K562 (cell line): ENCODE measurements around the gene FGF2. TPM values are rescaled to one million over a fixed set of nuclear protein-coding genes. Genes with fewer than 3 reads are reported as not detected.
A peak's percentile ranks its signal among the peaks of the same experiment; 100 is the strongest.

Experiments
- ATAC-seq: fragments of 200-7000 bp; cut with Tn5 transposase; 3 replicates; pipeline ENCODE4 v1.9.1; 2020; ENCODE audit warnings: moderate library complexity
- BruUV-seq: library from RNA; stranded (reverse); fragments of 400-500 nt; replicated peaks from 2 replicates; lab custom pipeline; 2021; lab: Mats Ljungman, UMichigan
- CTCF ChIA-PET: fragments of 300-600 bp; formaldehyde crosslinking; extraction: SDS; loops from one replicate; lab custom pipeline; 2021; ENCODE audit warnings: low intra/inter-chr PET ratio; lab: Yijun Ruan, JAX
- POLR2A ChIA-PET: fragments of 300-600, 350-650 bp; sonication (Branson Sonifier 250); formaldehyde crosslinking; extraction: SDS; loops from one replicate; lab custom pipeline; 2021; ENCODE audit warnings: antibody characterized with exemption, inconsistent platforms; lab: Yijun Ruan, JAX
- DNase-seq, 4 experiments: peaks; one replicate each; pipeline versions ENCODE4 v3.0.0 to v3.0.0-alpha.2; 2011 to 2018; ENCODE audit warnings: low spot score in 3 of 4, mixed read lengths in 3 of 4; ENCODE audit errors: extremely low read depth in 1 of 4
- FAIRE-seq: peaks from 2 replicates; lab custom pipeline; 2011; peaks lifted over from hg19 to GRCh38; lab: Jason Lieb, UNC
- H2AFZ ChIP-seq: 2 replicates; pipeline ENCODE4 v1.6.0; 2011; ENCODE audit warnings: low read depth, low read length, control low read depth, inconsistent platforms
- H3K27ac ChIP-seq: fragments of 200-600 bp; 3 replicates; pipeline ENCODE4 v1.8.0; 2011; ENCODE audit warnings: low read depth, mild to moderate bottlenecking, control low read depth, inconsistent platforms, low read length, moderate library complexity, mixed read lengths; ENCODE audit errors: extremely low read depth
- H3K27me3 ChIP-seq, 2 experiments: fragments of 300-600 bp in 1 of 2; 2 replicates in 1 of 2; 3 replicates in 1 of 2; pipeline versions ENCODE4 v1.6.0 to v1.8.0; 2011; ENCODE audit warnings: inconsistent platforms in 2 of 2, low read length in 2 of 2, mild to moderate bottlenecking in 1 of 2, mixed read lengths in 1 of 2, moderate library complexity in 1 of 2; ENCODE audit not compliant: control insufficient read depth in 2 of 2, insufficient read depth in 2 of 2
- H3K36me3 ChIP-seq: fragments of 300-600 bp; 3 replicates; pipeline ENCODE4 v1.8.0; 2011; ENCODE audit warnings: mild to moderate bottlenecking, low read length, inconsistent platforms; ENCODE audit not compliant: control insufficient read depth, insufficient read depth
- H3K4me1 ChIP-seq, 2 experiments: fragments of 200-600 bp in 1 of 2; replicated peaks in 1 of 2; 2 replicates in 1 of 2; 3 replicates in 1 of 2; pipeline versions ENCODE4 v1.5.1 to v1.8.0; 2011; ENCODE audit warnings: inconsistent platforms in 2 of 2, low read length in 2 of 2, mild to moderate bottlenecking in 1 of 2, mixed read lengths in 1 of 2, moderate library complexity in 1 of 2; ENCODE audit not compliant: control insufficient read depth in 2 of 2, insufficient read depth in 2 of 2
- H3K4me2 ChIP-seq: 2 replicates; pipeline ENCODE4 v1.6.1; 2011; ENCODE audit warnings: low read length, control low read depth, inconsistent platforms, mixed read lengths; ENCODE audit not compliant: insufficient read depth
- H3K4me3 ChIP-seq: fragments of 200-600 bp; sonication (generic), shearing (Covaris generic); 2 replicates; pipeline ENCODE4 v1.5.1; 2016; ENCODE audit warnings: control low read depth, inconsistent platforms
- H3K79me2 ChIP-seq: fragments of 200-600 bp; 3 replicates; pipeline ENCODE4 v1.8.0; 2011; ENCODE audit warnings: low read length, inconsistent platforms; ENCODE audit not compliant: control insufficient read depth, insufficient read depth
- H3K9ac ChIP-seq, 2 experiments: 2 replicates each; pipeline versions ENCODE4 v1.6.0 to v1.6.1; 2011; ENCODE audit warnings: low read depth in 2 of 2, low read length in 2 of 2, control low read depth in 1 of 2, inconsistent platforms in 1 of 2, mild to moderate bottlenecking in 1 of 2, mixed read lengths in 1 of 2; ENCODE audit not compliant: insufficient read depth in 1 of 2
- H3K9me1 ChIP-seq: one replicate; pipeline ENCODE4 v1.6.0; 2011; ENCODE audit warnings: inconsistent platforms, mild to moderate bottlenecking, low read length, moderate library complexity; ENCODE audit not compliant: control insufficient read depth, insufficient read depth
- H3K9me3 ChIP-seq: replicated peaks from 2 replicates; pipeline ENCODE4 v1.5.1; 2011; ENCODE audit warnings: low read depth, low read length, inconsistent platforms; ENCODE audit not compliant: control insufficient read depth, insufficient read depth
- H4K20me1 ChIP-seq: replicated peaks from 2 replicates; pipeline ENCODE4 v1.6.1; 2011; ENCODE audit warnings: low read length, inconsistent platforms, mixed read lengths; ENCODE audit not compliant: control insufficient read depth, insufficient read depth
- GABPB2 ChIP-seq: fragments of 250-450 bp; sonication (Bioruptor Pico); conservative IDR thresholded peaks from 2 replicates; pipeline ENCODE4 v1.5.1; 2021; ENCODE audit warnings: mild to moderate bottlenecking
- NCOA6 ChIP-seq: fragments of 450-650 bp; IDR thresholded peaks from 2 replicates; pipeline ENCODE4 v1.6.1; 2017; ENCODE audit warnings: mild to moderate bottlenecking
- NFIC ChIP-seq: fragments of 450-650 bp; IDR thresholded peaks from 2 replicates; pipeline ENCODE4 v1.6.1; 2017; ENCODE audit warnings: mild to moderate bottlenecking, inconsistent platforms
- OTX1 ChIP-seq: fragments of 450-650 bp; formaldehyde crosslinking; IDR thresholded peaks from 2 replicates; pipeline ENCODE4 v1.4.0; 2022; ENCODE audit warnings: mild to moderate bottlenecking
- SAFB2 ChIP-seq: fragments of 200-400 bp; formaldehyde crosslinking; IDR thresholded peaks from 2 replicates; pipeline ENCODE4 v1.6.1; 2018; ENCODE audit warnings: borderline replicate concordance, low read length, low read depth, moderate library complexity; ENCODE audit not compliant: severe bottlenecking
- SRSF1 ChIP-seq: fragments of 200-400 bp; formaldehyde crosslinking; IDR thresholded peaks from 2 replicates; pipeline ENCODE4 v1.6.1; 2017; ENCODE audit warnings: mild to moderate bottlenecking, low read depth, low read length, moderate library complexity
- TAF9B ChIP-seq: fragments of 450-650 bp; IDR thresholded peaks from 2 replicates; pipeline ENCODE4 v1.6.1; 2018; ENCODE audit warnings: mild to moderate bottlenecking; ENCODE audit not compliant: partially characterized antibody
- WGBS: fragments of 100-300 bp; shearing (Covaris generic); methylation state at CpG from one replicate; pipeline ENCODE4 v1.1.6; 2016; ENCODE audit warnings: low coverage, mixed read lengths; ENCODE audit not compliant: insufficient coverage; ENCODE audit errors: missing lambda C conversion rate; 5-methylcytosine and 5-hydroxymethylcytosine counted together
- in situ Hi-C: fragments of 300-500 bp; cut with MboI; formaldehyde crosslinking; loops from 4 replicates; pipeline ENCODE4 v1.15.0; 2018; ENCODE audit warnings: inconsistent platforms, mixed read lengths
- intact Hi-C: fragments of 100-400 bp; cut with micrococcal nuclease; formaldehyde crosslinking; loops from 2 replicates; pipeline ENCODE4 v1.14.2; 2022
- polyA plus RNA-seq, 8 experiments: library from polyadenylated mRNA; depleted of rRNA in 4 of 8; stranded (reverse) in 5 of 8; unstranded in 3 of 8; fragments of >200 nt; fragmentation: Nextera tagmentation in 2 of 8; fragmentation: Illumina TruSeq in 1 of 8; extraction: Ambion mirVana in 2 of 8; extraction: Trizol in 1 of 8; gene quantifications; 2 replicates each; pipeline versions ENCODE4 v1.2.1 to v1.2.3, GENCODE V29; 2011 to 2014; ENCODE audit warnings: inconsistent platforms in 1 of 8, missing spikeins in 1 of 8
- total RNA-seq, 7 experiments: library from RNA; depleted of rRNA in 6 of 7; stranded (reverse); fragments of >200 nt in 6 of 7; fragmentation: Illumina TruSeq in 2 of 7; extraction: Trizol in 2 of 7; gene quantifications; 2 replicates each; pipeline versions ENCODE4 v1.2.1 to v1.2.3, GENCODE V29; 2011 to 2021; ENCODE audit warnings: low replicate concordance in 1 of 7

Gene FGF2
- total and polyA plus RNA-seq, 9 of the 15 experiments (the other 6 are each of a cell fraction or from before 2014, with no cell fraction given) = 2.5 to 19.4 (median 9.2) TPM

DNA sequence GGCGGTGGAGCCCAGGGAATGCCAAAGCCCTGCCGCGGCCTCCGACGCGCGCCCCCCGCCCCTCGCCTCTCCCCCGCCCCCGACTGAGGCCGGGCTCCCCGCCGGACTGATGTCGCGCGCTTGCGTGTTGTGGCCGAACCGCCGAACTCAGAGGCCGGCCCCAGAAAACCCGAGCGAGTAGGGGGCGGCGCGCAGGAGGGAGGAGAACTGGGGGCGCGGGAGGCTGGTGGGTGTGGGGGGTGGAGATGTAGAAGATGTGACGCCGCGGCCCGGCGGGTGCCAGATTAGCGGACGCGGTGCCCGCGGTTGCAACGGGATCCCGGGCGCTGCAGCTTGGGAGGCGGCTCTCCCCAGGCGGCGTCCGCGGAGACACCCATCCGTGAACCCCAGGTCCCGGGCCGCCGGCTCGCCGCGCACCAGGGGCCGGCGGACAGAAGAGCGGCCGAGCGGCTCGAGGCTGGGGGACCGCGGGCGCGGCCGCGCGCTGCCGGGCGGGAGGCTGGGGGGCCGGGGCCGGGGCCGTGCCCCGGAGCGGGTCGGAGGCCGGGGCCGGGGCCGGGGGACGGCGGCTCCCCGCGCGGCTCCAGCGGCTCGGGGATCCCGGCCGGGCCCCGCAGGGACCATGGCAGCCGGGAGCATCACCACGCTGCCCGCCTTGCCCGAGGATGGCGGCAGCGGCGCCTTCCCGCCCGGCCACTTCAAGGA is at the start of gene FGF2 (continued):
- TF ChIP-seq OTX1 (no peak), NCOA6 (no peak), GABPB2 (CRISPR knock-in tag) (no peak)

DNA sequence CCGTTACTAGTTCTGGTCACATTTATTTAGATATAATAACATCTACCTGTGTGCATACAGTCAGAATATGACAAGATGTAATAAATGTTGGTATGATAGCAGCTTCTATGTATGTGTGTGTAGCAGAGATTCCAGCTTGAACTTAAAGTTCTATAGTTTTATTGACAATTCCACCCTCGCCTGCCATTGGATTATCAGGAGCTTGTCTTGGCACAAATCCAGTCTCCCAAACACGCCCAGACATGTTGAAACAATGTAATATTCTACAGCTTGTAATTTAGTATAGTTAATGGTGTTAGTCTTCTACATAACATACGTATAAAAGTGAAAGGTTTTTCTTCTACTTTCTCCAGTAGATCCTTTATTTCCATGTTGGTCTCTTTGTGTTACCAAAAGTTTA is 49.7 kb upstream of the FGF2 start:
- POLR2A ChIA-PET = interaction anchor here (0.6 to 1.5 kb wide), 4 partner anchors 9 to 135 kb away, joined by 3 to 5 read pairs (median 4); no protein-coding TSS in a partner anchor
- no peak for DNase-seq
- Histone ChIP-seq H3K9ac (peak overlapping the region in 1 of 2 experiments; percentile 31; a peak in 1 of 4 replicates), H3K4me1 (peaks cover 8 to 29% of the 10 kb centered on the region in 2 experiments), H4K20me1 (no peaks in the 10 kb centered on the region), H3K36me3 (no peaks in the 10 kb centered on the region), H3K9me3 (no peaks in the 10 kb centered on the region), H2AFZ (peak overlapping the region; percentile 70), H3K27ac (peak overlapping the region; percentile 59; the same call in 2 of the 3 replicates), H3K9me1 (no peaks in the 10 kb centered on the region), H3K79me2 (no peaks in the 10 kb centered on the region), H3K4me3 (no peak overlapping the region), H3K4me2 (peak overlapping the region; percentile 71; the same call in 1 of the 2 replicates), H3K27me3 (no peaks in the 10 kb centered on the region)
- ATAC-seq = no peak
- BruUV-seq = no TSS peak
- CTCF ChIA-PET = no interaction called here
- 44% methylated on average over 4 of the region's 4 CpGs for WGBS
- in situ Hi-C loops (no loop called here), intact Hi-C loops (no loop called here)
- TF ChIP-seq SRSF1 = no peak
- peak; percentile 7 for TF ChIP-seq TAF9B
- no peak for TF ChIP-seq SAFB2
- TF ChIP-seq NFIC = peak; percentile 77
- no peak for FAIRE-seq
